Keratinocyte (primary cell): ENCODE results near the gene CACHD1. TPM values are rescaled to one million over a fixed set of nuclear protein-coding genes. Genes with fewer than 3 reads are reported as not detected.

ENCODE experiments used
- DNase-seq: peaks from one replicate; pipeline ENCODE4 v3.0.0-alpha.2; 2011; ENCODE audit warnings: low read depth, missing footprints, low spot score
- FAIRE-seq: peaks from 2 replicates; lab custom pipeline; 2011; peaks lifted over from hg19 to GRCh38; lab: Jason Lieb, UNC
- H2AFZ ChIP-seq: 2 replicates; pipeline ENCODE4 v1.6.0; 2012; ENCODE audit warnings: low read length, control low read depth, inconsistent platforms; ENCODE audit not compliant: control insufficient read depth
- H3K27ac ChIP-seq: 2 replicates; pipeline ENCODE4 v1.5.1; 2011; ENCODE audit warnings: low read length; ENCODE audit not compliant: control insufficient read depth, insufficient read depth
- H3K27me3 ChIP-seq: 3 replicates; pipeline ENCODE4 v1.6.0; 2011; ENCODE audit warnings: low read length; ENCODE audit not compliant: control insufficient read depth, insufficient read depth; ENCODE audit errors: extremely low read depth
- H3K36me3 ChIP-seq, 2 experiments: 2 replicates in 1 of 2; 3 replicates in 1 of 2; pipeline ENCODE4 v1.5.1; 2011; ENCODE audit warnings: low read length in 2 of 2, mild to moderate bottlenecking in 1 of 2; ENCODE audit not compliant: control insufficient read depth in 2 of 2, insufficient read depth in 2 of 2; ENCODE audit errors: extremely low read depth in 1 of 2
- H3K4me1 ChIP-seq: 3 replicates; pipeline ENCODE4 v1.5.1; 2011; ENCODE audit warnings: low read length; ENCODE audit not compliant: control insufficient read depth, insufficient read depth; ENCODE audit errors: extremely low read depth
- H3K4me2 ChIP-seq: 3 replicates; pipeline ENCODE4 v1.6.0; 2011; ENCODE audit warnings: low read depth, low read length; ENCODE audit not compliant: control insufficient read depth, insufficient read depth; ENCODE audit errors: extremely low read depth
- H3K4me3 ChIP-seq, 3 experiments: fragments of 200-600 bp in 1 of 3; sonication (generic) in 1 of 3; 2 replicates in 2 of 3; 3 replicates in 1 of 3; pipeline ENCODE4 v1.5.1; 2011 to 2016; ENCODE audit warnings: low read length in 3 of 3, mild to moderate bottlenecking in 3 of 3, control low read depth in 2 of 3, inconsistent platforms in 1 of 3, low read depth in 1 of 3, mixed read lengths in 1 of 3, mixed run types in 1 of 3, moderate library complexity in 1 of 3; ENCODE audit not compliant: control insufficient read depth in 2 of 3, insufficient read depth in 2 of 3; ENCODE audit errors: extremely low read depth in 1 of 3
- H3K79me2 ChIP-seq: 2 replicates; pipeline ENCODE4 v1.6.0; 2012; ENCODE audit warnings: low read length; ENCODE audit not compliant: control insufficient read depth, insufficient read depth
- H3K9ac ChIP-seq: 3 replicates; pipeline ENCODE4 v1.6.0; 2011; ENCODE audit warnings: low read length; ENCODE audit not compliant: control insufficient read depth, insufficient read depth; ENCODE audit errors: extremely low read depth
- H3K9me1 ChIP-seq: 3 replicates; pipeline ENCODE4 v1.6.0; 2011; ENCODE audit warnings: low read length; ENCODE audit not compliant: control insufficient read depth, insufficient read depth; ENCODE audit errors: extremely low read depth
- H3K9me3 ChIP-seq: 2 replicates; pipeline ENCODE4 v1.5.1; 2012; ENCODE audit warnings: low read depth, low read length; ENCODE audit not compliant: control insufficient read depth
- H4K20me1 ChIP-seq: 3 replicates; pipeline ENCODE4 v1.6.0; 2011; ENCODE audit warnings: low read length; ENCODE audit not compliant: control insufficient read depth, insufficient read depth; ENCODE audit errors: extremely low read depth
- EZH2 ChIP-seq: IDR thresholded peaks from one replicate; pipeline ENCODE4 v1.6.1; 2012; ENCODE audit warnings: inconsistent platforms, mild to moderate bottlenecking, low read length, moderate library complexity
- dilution Hi-C: fragments of 300-500 bp; cut with MboI; formaldehyde crosslinking; loops from one replicate; pipeline ENCODE4 v1.7.0; 2020; ENCODE audit warnings: low sequenced_read_pairs; ENCODE audit not compliant: extremely low pct_ligation_motif_present
- polyA plus RNA-seq, 5 experiments: library from polyadenylated mRNA; depleted of rRNA in 3 of 5; stranded (reverse) in 3 of 5; stranded (forward) in 1 of 5; unstranded in 1 of 5; fragments of >200 nt; gene quantifications; 1 replicate in 1 of 5; 2 replicates in 3 of 5; 3 replicates in 1 of 5; pipeline versions ENCODE4 v1.2.1 to v1.2.3, GENCODE V29; 2011 to 2012; ENCODE audit warnings: missing spikeins in 2 of 5, low read depth in 1 of 5, low replicate concordance in 1 of 5
- TF ChIP-seq, protein P1 (sequence below), 3 experiments: IDR thresholded peaks in 1 of 3; conservative IDR thresholded peaks in 1 of 3; optimal IDR thresholded peaks in 1 of 3; 2 replicates in 2 of 3; 3 replicates in 1 of 3; pipeline versions ENCODE3 to v1.5.1; 2011; ENCODE audit warnings: low read length in 3 of 3, mild to moderate bottlenecking in 3 of 3, moderate library complexity in 2 of 3, control low read depth in 1 of 3, inconsistent platforms in 1 of 3; ENCODE audit not compliant: insufficient read depth in 2 of 3; ENCODE audit errors: extremely low read depth in 1 of 3

CACHD1 gene
- polyA plus RNA-seq, 1 donor (not counting 4 experiments of a cell fraction or from before 2014, with no cell fraction given) = 2.4 TPM

DNA sequence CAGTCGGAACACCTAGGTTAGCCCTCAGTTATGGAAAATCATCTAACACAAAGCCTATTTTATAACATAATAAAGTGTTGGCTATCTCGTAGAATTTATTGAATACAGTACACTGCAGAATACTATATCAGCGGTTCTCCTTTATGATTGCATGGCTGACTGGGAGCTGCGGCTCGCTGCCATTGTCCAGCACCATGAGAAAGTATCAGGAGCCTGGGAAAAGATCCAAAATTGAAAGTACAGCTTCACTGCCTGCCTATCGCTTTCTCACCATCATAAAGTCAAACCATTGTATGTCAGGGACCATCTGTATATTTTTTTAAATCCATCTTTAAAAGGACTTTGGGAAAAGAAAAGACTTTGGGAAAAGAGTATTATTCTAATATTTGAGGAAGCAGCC is 163.0 kb downstream of the CACHD1 start:
- DNase-seq = no peak
- H4K20me1 ChIP-seq = no peaks in the 10 kb centered on the region
- H3K4me3 ChIP-seq = no peak overlapping the region
- TF ChIP-seq, protein P1, sequence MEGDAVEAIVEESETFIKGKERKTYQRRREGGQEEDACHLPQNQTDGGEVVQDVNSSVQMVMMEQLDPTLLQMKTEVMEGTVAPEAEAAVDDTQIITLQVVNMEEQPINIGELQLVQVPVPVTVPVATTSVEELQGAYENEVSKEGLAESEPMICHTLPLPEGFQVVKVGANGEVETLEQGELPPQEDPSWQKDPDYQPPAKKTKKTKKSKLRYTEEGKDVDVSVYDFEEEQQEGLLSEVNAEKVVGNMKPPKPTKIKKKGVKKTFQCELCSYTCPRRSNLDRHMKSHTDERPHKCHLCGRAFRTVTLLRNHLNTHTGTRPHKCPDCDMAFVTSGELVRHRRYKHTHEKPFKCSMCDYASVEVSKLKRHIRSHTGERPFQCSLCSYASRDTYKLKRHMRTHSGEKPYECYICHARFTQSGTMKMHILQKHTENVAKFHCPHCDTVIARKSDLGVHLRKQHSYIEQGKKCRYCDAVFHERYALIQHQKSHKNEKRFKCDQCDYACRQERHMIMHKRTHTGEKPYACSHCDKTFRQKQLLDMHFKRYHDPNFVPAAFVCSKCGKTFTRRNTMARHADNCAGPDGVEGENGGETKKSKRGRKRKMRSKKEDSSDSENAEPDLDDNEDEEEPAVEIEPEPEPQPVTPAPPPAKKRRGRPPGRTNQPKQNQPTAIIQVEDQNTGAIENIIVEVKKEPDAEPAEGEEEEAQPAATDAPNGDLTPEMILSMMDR (optimal IDR thresholded peaks at IDR 0.05 in 1 of 3, IDR thresholded peaks at IDR 0.05 in 1 of 3, conservative IDR thresholded peaks at IDR 0.05 in 1 of 3; ENCODE audit: extremely low read depth in 1 of 3, insufficient read depth in 2 of 3, low read length in 3 of 3) = no peak
- no peak for TF ChIP-seq EZH2
- no peak overlapping the region for H3K27ac ChIP-seq
- peaks cover 3% of the 10 kb centered on the region for H3K4me1 ChIP-seq
- no peaks in the 10 kb centered on the region for H3K9me3 ChIP-seq
- no peak for FAIRE-seq
- no peak overlapping the region for H3K4me2 ChIP-seq
- H3K9ac ChIP-seq = no peak overlapping the region
- H3K36me3 ChIP-seq = no peaks in the 10 kb centered on the region
- no peaks in the 10 kb centered on the region for H3K9me1 ChIP-seq
- dilution Hi-C loops = no loop called here
- no peak overlapping the region for H2AFZ ChIP-seq
- no peaks in the 10 kb centered on the region for H3K79me2 ChIP-seq
- H3K27me3 ChIP-seq = no peaks in the 10 kb centered on the region

DNA sequence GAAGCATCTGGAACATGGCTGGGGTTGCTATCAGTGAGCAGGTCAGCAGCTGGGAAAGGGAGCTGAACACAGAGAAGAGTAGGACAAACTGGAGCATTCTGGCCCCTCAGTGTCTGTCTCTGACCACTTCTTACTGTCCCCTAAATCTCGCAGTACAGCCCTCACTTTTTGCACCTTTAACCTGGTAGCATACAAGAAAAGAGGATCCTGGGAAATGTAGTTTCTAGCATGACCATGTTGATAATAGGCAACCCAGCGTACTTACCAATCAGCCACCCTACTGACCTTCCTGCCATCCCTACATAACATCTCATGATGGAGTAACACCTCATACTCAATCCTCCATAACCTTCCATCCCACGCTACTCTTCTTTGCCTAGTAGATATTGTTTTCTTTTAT is 175.8 kb downstream of the CACHD1 start:
- no peak overlapping the region for H3K4me3 ChIP-seq
- dilution Hi-C loops = no loop called here
- TF ChIP-seq, protein P1 (optimal IDR thresholded peaks at IDR 0.05 in 1 of 3, IDR thresholded peaks at IDR 0.05 in 1 of 3, conservative IDR thresholded peaks at IDR 0.05 in 1 of 3; ENCODE audit: extremely low read depth in 1 of 3, insufficient read depth in 2 of 3, low read length in 3 of 3) = no peak
- TF ChIP-seq EZH2 = no peak
- no peak overlapping the region for H2AFZ ChIP-seq
- H3K27ac ChIP-seq = no peak overlapping the region
- H3K4me2 ChIP-seq = no peak overlapping the region
- H3K4me1 ChIP-seq = no peaks in the 10 kb centered on the region
- no peaks in the 10 kb centered on the region for H4K20me1 ChIP-seq
- H3K9me3 ChIP-seq = no peaks in the 10 kb centered on the region
- H3K36me3 ChIP-seq = peaks cover 0 to 1% of the 10 kb centered on the region in 2 experiments
- no peaks in the 10 kb centered on the region for H3K27me3 ChIP-seq
- no peak for FAIRE-seq
- no peak for DNase-seq
- no peak overlapping the region for H3K9ac ChIP-seq
- no peaks in the 10 kb centered on the region for H3K79me2 ChIP-seq
- no peaks in the 10 kb centered on the region for H3K9me1 ChIP-seq
